ENCODE data around the gene COMMD1.

The COMMD1 gene

DNA sequence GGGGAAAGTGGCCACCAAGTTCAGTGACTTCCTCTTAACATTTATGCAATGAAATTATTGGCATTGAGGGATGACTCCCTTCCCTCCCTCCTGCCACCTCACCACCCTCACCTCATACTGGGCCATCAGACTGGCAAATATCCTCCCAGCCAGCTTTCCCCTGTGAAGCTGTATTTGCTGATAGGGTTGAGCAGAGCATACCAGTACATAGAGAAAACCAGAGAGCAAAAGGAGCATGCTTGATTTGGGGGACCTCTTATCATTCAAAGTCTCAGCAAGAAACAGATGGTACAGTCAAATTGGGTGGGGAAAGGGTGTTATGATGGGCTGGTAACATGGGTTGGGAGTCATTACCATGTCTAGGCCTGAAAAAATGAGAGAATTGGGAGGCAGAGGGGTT is 271.3 kb downstream of the COMMD1 start:
- H3K36me3 ChIP-seq (replicated peaks; ENCODE audit: insufficient read depth, low read length) = no peaks in the 10 kb centered on the region
- H3K27ac ChIP-seq (ENCODE audit: low read length) = no peak overlapping the region
- no peaks in the 10 kb centered on the region for H3K4me1 ChIP-seq (ENCODE audit: low read length)
- no peaks in the 10 kb centered on the region for H3F3A ChIP-seq (ENCODE audit: insufficient read depth, low read length)
- no peaks in the 10 kb centered on the region for H3K27me3 ChIP-seq (replicated peaks; ENCODE audit: insufficient read depth, low read length)
- no peaks in the 10 kb centered on the region for H3K9me2 ChIP-seq (replicated peaks; ENCODE audit: insufficient read depth, low read length)
- no peaks in the 10 kb centered on the region for H4K20me1 ChIP-seq (ENCODE audit: insufficient read depth, low read length)
- no peak overlapping the region for H2AFZ ChIP-seq (ENCODE audit: low read length)
- no peak overlapping the region for H3K4me2 ChIP-seq (ENCODE audit: low read depth, low read length)
- no peaks in the 10 kb centered on the region for H3K79me2 ChIP-seq (ENCODE audit: low read length)
- H3K4me3 ChIP-seq (ENCODE audit: low read length) = no peak overlapping the region
- TF ChIP-seq, protein P1, sequence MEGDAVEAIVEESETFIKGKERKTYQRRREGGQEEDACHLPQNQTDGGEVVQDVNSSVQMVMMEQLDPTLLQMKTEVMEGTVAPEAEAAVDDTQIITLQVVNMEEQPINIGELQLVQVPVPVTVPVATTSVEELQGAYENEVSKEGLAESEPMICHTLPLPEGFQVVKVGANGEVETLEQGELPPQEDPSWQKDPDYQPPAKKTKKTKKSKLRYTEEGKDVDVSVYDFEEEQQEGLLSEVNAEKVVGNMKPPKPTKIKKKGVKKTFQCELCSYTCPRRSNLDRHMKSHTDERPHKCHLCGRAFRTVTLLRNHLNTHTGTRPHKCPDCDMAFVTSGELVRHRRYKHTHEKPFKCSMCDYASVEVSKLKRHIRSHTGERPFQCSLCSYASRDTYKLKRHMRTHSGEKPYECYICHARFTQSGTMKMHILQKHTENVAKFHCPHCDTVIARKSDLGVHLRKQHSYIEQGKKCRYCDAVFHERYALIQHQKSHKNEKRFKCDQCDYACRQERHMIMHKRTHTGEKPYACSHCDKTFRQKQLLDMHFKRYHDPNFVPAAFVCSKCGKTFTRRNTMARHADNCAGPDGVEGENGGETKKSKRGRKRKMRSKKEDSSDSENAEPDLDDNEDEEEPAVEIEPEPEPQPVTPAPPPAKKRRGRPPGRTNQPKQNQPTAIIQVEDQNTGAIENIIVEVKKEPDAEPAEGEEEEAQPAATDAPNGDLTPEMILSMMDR (IDR thresholded peaks at IDR 0.05; ENCODE audit: low read length) = no peak
- TF ChIP-seq EZH2phosphoT487 (IDR thresholded peaks at IDR 0.05; ENCODE audit: low read length) = no peak
- no peak for TF ChIP-seq EZH2 (optimal IDR thresholded peaks at IDR 0.05; ENCODE audit: low read depth, low read length)
- H3K9me3 ChIP-seq (replicated peaks; ENCODE audit: insufficient read depth, low read length) = no peaks in the 10 kb centered on the region
- H3K9ac ChIP-seq (ENCODE audit: low read length) = no peak overlapping the region
- DNase-seq = no peak

GRCh38 chr2:62177392-62178049 is 272.0 kb downstream of the COMMD1 start:
- Histone ChIP-seq H3K27me3 (replicated peaks; ENCODE audit: insufficient read depth, low read length) (no peaks in the 10 kb centered on the region), H3K9ac (ENCODE audit: low read length) (no peak overlapping the region), H3K4me1 (ENCODE audit: low read length) (no peaks in the 10 kb centered on the region), H3K79me2 (ENCODE audit: low read length) (no peaks in the 10 kb centered on the region), H3K9me3 (replicated peaks; ENCODE audit: insufficient read depth, low read length) (no peaks in the 10 kb centered on the region), H3K27ac (ENCODE audit: low read length) (no peak overlapping the region), H3K36me3 (replicated peaks; ENCODE audit: insufficient read depth, low read length) (no peaks in the 10 kb centered on the region), H4K20me1 (ENCODE audit: insufficient read depth, low read length) (no peaks in the 10 kb centered on the region), H2AFZ (ENCODE audit: low read length) (no peak overlapping the region), H3K4me2 (ENCODE audit: low read depth, low read length) (no peak overlapping the region), H3K4me3 (ENCODE audit: low read length) (no peak overlapping the region), H3K9me2 (replicated peaks; ENCODE audit: insufficient read depth, low read length) (no peaks in the 10 kb centered on the region), H3F3A (ENCODE audit: insufficient read depth, low read length) (no peaks in the 10 kb centered on the region)
- DNase-seq = no peak
- TF ChIP-seq EZH2 (optimal IDR thresholded peaks at IDR 0.05; ENCODE audit: low read depth, low read length) (no peak), EZH2phosphoT487 (IDR thresholded peaks at IDR 0.05; ENCODE audit: low read length) (no peak)
- TF ChIP-seq, protein P1 (IDR thresholded peaks at IDR 0.05; ENCODE audit: low read length) = no peak

DNA sequence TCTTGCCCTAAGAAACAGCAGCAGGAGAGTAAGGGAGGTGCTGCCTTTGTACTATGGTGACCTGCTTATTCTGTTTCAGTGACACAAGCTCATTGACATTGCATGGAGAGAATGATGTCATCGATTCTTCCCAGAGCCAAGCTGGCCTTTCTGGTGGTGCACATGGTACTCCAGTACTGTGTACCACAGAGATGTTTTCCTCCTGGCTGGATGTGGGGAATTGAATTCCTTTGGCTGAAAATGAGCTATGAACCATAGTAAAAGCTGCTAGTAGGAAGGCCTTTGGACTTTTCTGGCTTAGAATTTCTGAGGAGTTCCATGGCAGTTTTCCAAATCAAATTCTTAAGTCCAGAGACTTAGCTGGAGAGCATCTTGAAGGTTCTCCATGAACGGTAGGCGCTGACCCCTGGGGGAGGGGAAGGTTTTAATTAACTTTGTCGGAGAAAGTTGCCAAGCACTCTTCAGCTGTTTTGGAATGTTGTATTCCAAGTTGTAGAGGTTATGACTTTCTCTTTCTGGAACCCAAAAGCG is 273.3 kb downstream of the COMMD1 start:
- TF ChIP-seq EZH2phosphoT487 (IDR thresholded peaks at IDR 0.05; ENCODE audit: low read length) = no peak
- TF ChIP-seq, protein P1 (IDR thresholded peaks at IDR 0.05; ENCODE audit: low read length) = no peak
- TF ChIP-seq EZH2 (optimal IDR thresholded peaks at IDR 0.05; ENCODE audit: low read depth, low read length) = no peak
- DNase-seq = no peak

More for the DNA sequence above, 273.3 kb downstream of the COMMD1 start:
- Histone ChIP-seq H3K4me3 (ENCODE audit: low read length) (no peak overlapping the region), H3F3A (ENCODE audit: insufficient read depth, low read length) (no peaks in the 10 kb centered on the region), H3K79me2 (ENCODE audit: low read length) (no peaks in the 10 kb centered on the region), H3K27me3 (replicated peaks; ENCODE audit: insufficient read depth, low read length) (no peaks in the 10 kb centered on the region), H3K9me2 (replicated peaks; ENCODE audit: insufficient read depth, low read length) (no peaks in the 10 kb centered on the region), H2AFZ (ENCODE audit: low read length) (no peak overlapping the region), H3K9me3 (replicated peaks; ENCODE audit: insufficient read depth, low read length) (no peaks in the 10 kb centered on the region), H4K20me1 (ENCODE audit: insufficient read depth, low read length) (no peaks in the 10 kb centered on the region), H3K9ac (ENCODE audit: low read length) (no peak overlapping the region), H3K36me3 (replicated peaks; ENCODE audit: insufficient read depth, low read length) (no peaks in the 10 kb centered on the region), H3K27ac (ENCODE audit: low read length) (no peak overlapping the region), H3K4me1 (ENCODE audit: low read length) (no peaks in the 10 kb centered on the region), H3K4me2 (ENCODE audit: low read depth, low read length) (no peak overlapping the region)
